ENCODE measurements around the gene CYP4F3. TPM values are rescaled to one million over a fixed set of nuclear protein-coding genes. Genes with fewer than 3 reads are reported as not detected.
"Not testable (repeated sequence)": the region's sequence is repeated elsewhere in the genome, so short reads cannot be mapped to it uniquely, and the experiment has no call there.

CYP4F3 gene, protein sequence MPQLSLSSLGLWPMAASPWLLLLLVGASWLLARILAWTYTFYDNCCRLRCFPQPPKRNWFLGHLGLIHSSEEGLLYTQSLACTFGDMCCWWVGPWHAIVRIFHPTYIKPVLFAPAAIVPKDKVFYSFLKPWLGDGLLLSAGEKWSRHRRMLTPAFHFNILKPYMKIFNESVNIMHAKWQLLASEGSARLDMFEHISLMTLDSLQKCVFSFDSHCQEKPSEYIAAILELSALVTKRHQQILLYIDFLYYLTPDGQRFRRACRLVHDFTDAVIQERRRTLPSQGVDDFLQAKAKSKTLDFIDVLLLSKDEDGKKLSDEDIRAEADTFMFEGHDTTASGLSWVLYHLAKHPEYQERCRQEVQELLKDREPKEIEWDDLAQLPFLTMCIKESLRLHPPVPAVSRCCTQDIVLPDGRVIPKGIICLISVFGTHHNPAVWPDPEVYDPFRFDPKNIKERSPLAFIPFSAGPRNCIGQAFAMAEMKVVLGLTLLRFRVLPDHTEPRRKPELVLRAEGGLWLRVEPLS
- total RNA-seq = under 1 TPM; 0.14 to 0.18 TPM

DNA sequence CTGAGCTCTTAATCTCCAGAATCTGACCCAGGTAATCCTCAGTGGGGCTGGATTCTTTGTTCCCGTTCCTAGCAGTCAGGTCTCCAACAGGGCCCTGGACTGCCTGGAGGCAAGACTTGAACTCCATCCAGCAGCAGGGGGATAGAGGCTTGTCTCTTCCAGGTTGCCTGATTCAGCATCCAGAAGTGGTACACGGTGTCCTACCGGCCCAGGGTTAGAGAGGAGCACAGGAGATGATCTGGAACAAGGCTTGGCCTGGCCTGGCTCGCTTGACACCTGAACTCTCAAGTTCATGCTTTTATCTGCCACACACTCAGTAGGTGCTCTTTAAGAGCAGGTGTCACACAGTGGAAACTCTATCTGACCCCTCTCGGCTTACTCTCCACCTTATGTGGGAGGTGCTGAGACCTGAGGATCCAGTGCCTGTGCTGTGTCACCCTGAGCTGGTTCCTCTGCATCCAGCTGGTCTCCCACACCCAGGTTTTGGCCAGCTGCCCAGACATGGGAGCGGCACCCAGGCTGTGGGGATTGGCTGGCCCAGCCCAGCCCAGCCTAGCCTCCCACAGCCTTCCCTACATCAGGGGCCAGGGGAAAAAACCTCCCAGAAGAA is at the start of gene CYP4F3:
CYP4F3 (plus strand) TSS at position 604 of the 610 bp plus-strand sequence. CDS start 519 bp downstream, outside the sequence.
- H3K9me3 Mint-ChIP-seq = no peaks in the 10 kb centered on the region

DNA sequence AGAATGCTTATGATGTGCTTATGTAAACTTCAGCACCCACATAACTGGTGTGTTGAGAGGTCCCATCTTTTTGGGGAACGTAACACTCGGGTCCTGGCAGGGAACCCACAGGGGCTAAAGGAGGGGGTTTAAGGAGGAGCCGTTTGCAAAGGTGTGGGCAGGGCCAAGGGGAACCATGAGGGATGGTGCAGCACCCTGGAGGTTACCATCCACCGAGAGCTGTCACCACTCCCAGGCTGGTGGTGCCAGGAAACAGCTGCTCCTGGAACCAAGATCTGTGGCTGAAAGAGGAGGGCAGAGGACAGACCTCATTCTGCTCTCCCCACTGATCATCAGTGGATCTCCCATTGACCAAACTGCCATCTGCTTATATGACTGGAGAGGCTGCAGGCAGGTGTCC is 48.9 kb upstream of the CYP4F3 start:
- Mint-ChIP-seq H3K9me3 (peaks cover 0 to 3% of the 10 kb centered on the region in 2 donors), H3K36me3 (peaks cover 11 to 16% of the 10 kb centered on the region in 2 donors), H3K27ac (no peak overlapping the region)
- no peak for ATAC-seq
- DNase-seq (ENCODE audit: low spot score in 2 of 2) = no peak

More for the DNA sequence above, at the start of gene CYP4F3:
- DNase-seq (ENCODE audit: low spot score in 2 of 2) (no peak), ATAC-seq (no peak)
- Mint-ChIP-seq H3K36me3 (no peaks in the 10 kb centered on the region), H3K27ac (no peak within 1 kb of the TSS)

- H3K36me3 Mint-ChIP-seq = peaks cover 13 to 18% of the 10 kb centered on the region in 2 donors
- not testable (repeated sequence) for DNase-seq (ENCODE audit: low spot score in 2 of 2); ATAC-seq; H3K9me3 Mint-ChIP-seq; H3K27ac Mint-ChIP-seq
These were observed 48.2 kb upstream of the CYP4F3 start for GRCh38 chr19:15592506-15592905.

- not testable (repeated sequence) for H3K27ac Mint-ChIP-seq; ATAC-seq; DNase-seq (ENCODE audit: low spot score in 2 of 2); H3K9me3 Mint-ChIP-seq
- H3K36me3 Mint-ChIP-seq = peaks cover 13 to 18% of the 10 kb centered on the region in 2 donors
These were observed 46.9 kb upstream of the CYP4F3 start for GRCh38 chr19:15593766-15594165.

GRCh38 chr19:15595069-15595468 is 45.6 kb upstream of the CYP4F3 start:
- H3K9me3 Mint-ChIP-seq = peaks cover 0 to 5% of the 10 kb centered on the region in 2 donors
- H3K36me3 Mint-ChIP-seq = peaks cover 13 to 18% of the 10 kb centered on the region in 2 donors
- no peak for DNase-seq (ENCODE audit: low spot score in 2 of 2)
- no peak overlapping the region for H3K27ac Mint-ChIP-seq
- no peak for ATAC-seq

DNA sequence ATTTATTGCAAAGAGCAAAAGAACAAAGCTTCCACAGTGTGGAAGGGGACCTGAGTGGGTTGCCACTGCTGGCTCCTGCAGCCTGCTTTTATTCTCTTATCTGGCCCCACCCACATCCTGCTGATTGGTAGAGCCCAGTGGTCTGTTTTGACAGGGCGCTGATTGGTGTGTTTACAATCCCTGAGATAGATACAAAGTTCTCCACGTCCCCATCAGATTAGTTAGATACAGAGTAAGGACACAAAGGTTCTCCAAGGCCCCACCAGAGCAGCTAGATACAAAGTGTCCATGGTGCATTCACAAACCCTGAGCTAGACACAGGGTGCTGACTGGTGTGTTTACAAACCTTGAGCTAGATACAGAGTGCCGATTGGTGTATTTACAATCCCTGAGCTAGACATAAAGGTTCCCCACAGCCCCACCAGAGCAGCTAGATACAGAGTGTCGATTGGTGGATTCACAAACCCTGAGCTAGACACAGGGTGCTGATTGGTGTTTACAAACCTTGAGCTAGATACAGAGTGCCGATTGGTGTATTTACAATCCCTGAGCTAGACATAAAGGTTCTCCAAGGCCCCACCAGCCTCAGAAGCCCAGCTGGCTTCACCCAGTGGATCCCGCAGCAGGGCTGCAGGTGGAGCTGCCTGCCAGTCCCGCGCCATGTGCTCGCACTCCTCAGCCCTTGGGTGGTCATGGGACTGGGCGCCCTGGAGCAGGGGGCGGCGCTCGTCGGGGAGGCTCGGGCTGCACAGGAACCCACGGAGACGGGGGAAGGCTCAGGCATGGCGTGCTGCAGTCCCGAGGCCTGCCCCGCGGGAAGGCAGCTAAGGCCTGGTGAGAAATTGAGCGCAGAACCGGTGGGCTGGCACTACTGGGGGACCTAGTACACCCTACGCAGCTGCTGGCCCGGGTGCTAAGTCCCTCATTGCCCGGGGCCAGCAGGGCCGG is 32.4 kb upstream of the CYP4F3 start:
- not testable (repeated sequence) for H3K9me3 Mint-ChIP-seq; ATAC-seq; H3K27ac Mint-ChIP-seq; H3K36me3 Mint-ChIP-seq; DNase-seq (ENCODE audit: low spot score in 2 of 2)

DNA sequence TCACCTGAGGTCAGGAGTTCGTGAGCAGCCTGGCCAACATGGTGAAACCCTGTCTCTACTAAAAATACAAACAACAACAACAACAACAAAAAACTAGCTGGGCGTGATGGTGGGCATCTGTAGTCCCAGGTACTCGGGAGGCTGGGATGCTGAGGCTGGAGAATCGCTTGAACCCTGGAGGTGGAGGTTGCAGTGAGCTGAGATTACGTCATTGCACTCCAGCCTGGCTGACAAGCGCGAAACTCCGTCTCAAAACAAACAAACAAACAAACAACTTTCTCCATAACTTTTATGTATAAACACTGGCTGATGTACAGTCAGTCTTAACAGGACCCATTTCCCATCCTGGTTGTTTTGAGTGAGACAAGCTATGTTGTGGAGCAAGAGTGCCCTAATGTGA is 31.4 kb upstream of the CYP4F3 start:
- ATAC-seq (no peak), DNase-seq (ENCODE audit: low spot score in 2 of 2) (no peak)
- Mint-ChIP-seq H3K27ac (no peak overlapping the region), H3K9me3 (no peaks in the 10 kb centered on the region), H3K36me3 (no peaks in the 10 kb centered on the region)

GRCh38 chr19:15612342-15612741 is 28.4 kb upstream of the CYP4F3 start:
- Mint-ChIP-seq H3K27ac (no peak overlapping the region), H3K36me3 (peaks cover 0 to 4% of the 10 kb centered on the region in 2 donors), H3K9me3 (peaks cover 7 to 11% of the 10 kb centered on the region in 2 donors)
- no peak for ATAC-seq
- no peak for DNase-seq (ENCODE audit: low spot score in 2 of 2)

GRCh38 chr19:15613338-15613737 is 27.4 kb upstream of the CYP4F3 start:
- ATAC-seq = no peak
- H3K36me3 Mint-ChIP-seq = peaks cover 0 to 4% of the 10 kb centered on the region in 2 donors
- peaks cover 7 to 14% of the 10 kb centered on the region in 2 donors for H3K9me3 Mint-ChIP-seq
- DNase-seq (ENCODE audit: low spot score in 2 of 2) = no peak
- H3K27ac Mint-ChIP-seq = no peak overlapping the region

GRCh38 chr19:15614507-15615379 is 26.0 kb upstream of the CYP4F3 start, which contains the start of gene CYP4F8:
TSS of gene CYP4F8 (plus strand) at chr19:15615218. CDS start at chr19:15615617, 399 bp downstream.
- ATAC-seq = no peak
- H3K27ac Mint-ChIP-seq = peak within 1 kb of the TSS; percentile 74 to 77
- H3K36me3 Mint-ChIP-seq = peaks cover 0 to 4% of the 10 kb centered on the region in 2 donors
- H3K9me3 Mint-ChIP-seq = peaks cover 7 to 19% of the 10 kb centered on the region in 2 donors
- DNase-seq (ENCODE audit: low spot score in 2 of 2) = no peak

DNA sequence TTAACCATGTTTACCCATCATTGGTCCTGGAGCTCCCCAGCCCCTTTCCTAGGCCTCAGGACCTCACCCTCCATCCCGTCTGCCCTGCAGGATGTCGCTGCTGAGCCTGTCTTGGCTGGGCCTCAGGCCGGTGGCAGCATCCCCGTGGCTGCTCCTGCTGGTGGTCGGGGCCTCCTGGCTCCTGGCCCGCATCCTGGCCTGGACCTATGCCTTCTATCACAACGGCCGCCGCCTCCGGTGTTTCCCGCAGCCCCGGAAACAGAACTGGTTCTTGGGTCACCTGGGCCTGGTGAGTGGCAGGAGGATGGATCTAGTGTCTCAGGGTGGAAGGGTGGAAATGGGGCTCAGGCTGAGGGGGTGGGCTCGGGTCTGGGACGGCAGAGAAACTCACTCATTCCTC is 25.2 kb upstream of the CYP4F3 start:
- peak overlapping the region; percentile 74 to 77 for H3K27ac Mint-ChIP-seq
- H3K9me3 Mint-ChIP-seq = peaks cover 7 to 19% of the 10 kb centered on the region in 2 donors
- DNase-seq (ENCODE audit: low spot score in 2 of 2) (no peak), ATAC-seq (peak; percentile 28 to 50)
- H3K36me3 Mint-ChIP-seq = peaks cover 0 to 4% of the 10 kb centered on the region in 2 donors

DNA sequence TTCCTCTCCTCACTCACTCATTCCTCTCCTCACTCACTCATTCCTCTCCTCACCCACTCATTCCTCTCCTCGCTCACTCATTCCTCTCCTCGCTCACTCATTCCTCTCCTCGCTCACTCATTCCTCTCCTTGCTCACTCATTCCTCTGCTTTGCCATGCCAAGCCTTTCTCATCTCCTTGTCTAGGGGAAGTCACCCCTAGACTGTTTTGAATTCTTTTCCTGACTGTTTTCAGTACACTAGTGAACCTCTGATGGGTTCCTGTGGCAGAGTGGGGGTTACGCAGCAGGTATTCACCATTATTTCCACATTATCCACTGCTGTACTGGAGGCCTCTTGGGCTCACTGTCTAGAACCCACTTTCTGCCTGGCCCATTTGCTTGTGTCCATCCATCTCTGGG is 24.5 kb upstream of the CYP4F3 start:
- Mint-ChIP-seq H3K36me3 (peaks cover 0 to 4% of the 10 kb centered on the region in 2 donors), H3K9me3 (peaks cover 7 to 19% of the 10 kb centered on the region in 2 donors), H3K27ac (peak overlapping the region; percentile 62 to 74)
- peak; percentile 36 to 67 for ATAC-seq
- no peak for DNase-seq (ENCODE audit: low spot score in 2 of 2)

GRCh38 chr19:15616627-15617270 is 23.9 kb upstream of the CYP4F3 start:
- peak overlapping the region; percentile 62 to 74 for H3K27ac Mint-ChIP-seq
- H3K36me3 Mint-ChIP-seq = peaks cover 0 to 4% of the 10 kb centered on the region in 2 donors
- ATAC-seq (no peak), DNase-seq (ENCODE audit: low spot score in 2 of 2) (no peak)
- peaks cover 7 to 19% of the 10 kb centered on the region in 2 donors for H3K9me3 Mint-ChIP-seq

GRCh38 chr19:15618321-15618720 is 22.4 kb upstream of the CYP4F3 start:
- Mint-ChIP-seq H3K36me3 (peaks cover 0 to 4% of the 10 kb centered on the region in 2 donors), H3K9me3 (peaks cover 7 to 19% of the 10 kb centered on the region in 2 donors), H3K27ac (no peak overlapping the region)
- ATAC-seq = no peak
- no peak for DNase-seq (ENCODE audit: low spot score in 2 of 2)

GRCh38 chr19:15621801-15622200 is 18.9 kb upstream of the CYP4F3 start:
- Mint-ChIP-seq H3K9me3 (peaks cover 0 to 8% of the 10 kb centered on the region in 2 donors), H3K27ac (no peak overlapping the region), H3K36me3 (no peaks in the 10 kb centered on the region)
- DNase-seq (ENCODE audit: low spot score in 2 of 2) = no peak
- ATAC-seq = no peak
